ENCODE measurements around the gene CXCL10. TPM values are rescaled to one million over a fixed set of nuclear protein-coding genes. Genes with fewer than 3 reads are reported as not detected.
"Not testable (repeated sequence)": the region's sequence is repeated elsewhere in the genome, so short reads cannot be mapped to it uniquely, and the experiment has no call there.

Gene CXCL10
- total and polyA plus RNA-seq, 9 donors = 0.09 to 1.1 (median 0.19) TPM; not detected in 1

GRCh38 chr4:76055421-76055820, 32.1 kb upstream of the CXCL10 start:
- WGBS (ENCODE audit: insufficient coverage) = no CpG with 5 or more reads among the region's 2 CpGs

GRCh38 chr4:76055016-76055415, 31.7 kb upstream of the CXCL10 start:
- H3K4me3 ChIP-seq (ENCODE audit: low read length) = no peak overlapping the region
- H3K36me3 ChIP-seq (ENCODE audit: control insufficient read depth, insufficient read depth, low read length) = no peaks in the 10 kb centered on the region
- DNase-seq = no peak
- 100% methylated on average over 1 of the region's 2 CpGs for WGBS (ENCODE audit: insufficient coverage)
- no peak overlapping the region for H3K27ac ChIP-seq (ENCODE audit: low read length)
- no peaks in the 10 kb centered on the region for H3K4me1 ChIP-seq (ENCODE audit: control insufficient read depth, insufficient read depth, low read length)
- H3K9me3 ChIP-seq (replicated peaks; ENCODE audit: control insufficient read depth, low read depth, low read length) = no peaks in the 10 kb centered on the region
- H3K27me3 ChIP-seq (ENCODE audit: control insufficient read depth, insufficient read depth, low read length) = no peaks in the 10 kb centered on the region

More at GRCh38 chr4:76055421-76055820, 32.1 kb upstream of the CXCL10 start:
- no peak overlapping the region for H3K27ac ChIP-seq (ENCODE audit: low read length)
- H3K27me3 ChIP-seq (ENCODE audit: control insufficient read depth, insufficient read depth, low read length) = no peaks in the 10 kb centered on the region
- no peak overlapping the region for H3K4me3 ChIP-seq (ENCODE audit: low read length)
- no peaks in the 10 kb centered on the region for H3K36me3 ChIP-seq (ENCODE audit: control insufficient read depth, insufficient read depth, low read length)
- no peak for DNase-seq
- no peaks in the 10 kb centered on the region for H3K4me1 ChIP-seq (ENCODE audit: control insufficient read depth, insufficient read depth, low read length)
- no peaks in the 10 kb centered on the region for H3K9me3 ChIP-seq (replicated peaks; ENCODE audit: control insufficient read depth, low read depth, low read length)

- Histone ChIP-seq H3K4me3 (ENCODE audit: low read length) (no peak overlapping the region), H3K9me3 (replicated peaks; ENCODE audit: control insufficient read depth, low read depth, low read length) (no peaks in the 10 kb centered on the region), H3K4me1 (ENCODE audit: control insufficient read depth, insufficient read depth, low read length) (no peaks in the 10 kb centered on the region), H3K36me3 (ENCODE audit: control insufficient read depth, insufficient read depth, low read length) (no peaks in the 10 kb centered on the region), H3K27me3 (ENCODE audit: control insufficient read depth, insufficient read depth, low read length) (no peaks in the 10 kb centered on the region), H3K27ac (ENCODE audit: low read length) (no peak overlapping the region)
- peak; percentile 34 for DNase-seq
- WGBS (ENCODE audit: insufficient coverage) = 21% methylated on average over 2 of the region's 4 CpGs
Observed at GRCh38 chr4:76053730-76054129, 30.4 kb upstream of the CXCL10 start.

GRCh38 chr4:76050560-76051050, 27.3 kb upstream of the CXCL10 start:
- not testable (repeated sequence) for H3K27ac ChIP-seq (ENCODE audit: low read length); H3K9me3 ChIP-seq (replicated peaks; ENCODE audit: control insufficient read depth, low read depth, low read length); H3K4me3 ChIP-seq (ENCODE audit: low read length); H3K36me3 ChIP-seq (ENCODE audit: control insufficient read depth, insufficient read depth, low read length); DNase-seq; H3K27me3 ChIP-seq (ENCODE audit: control insufficient read depth, insufficient read depth, low read length); H3K4me1 ChIP-seq (ENCODE audit: control insufficient read depth, insufficient read depth, low read length)
- WGBS (ENCODE audit: insufficient coverage) = 93% methylated on average over 21 of the region's 27 CpGs

- H3K36me3 ChIP-seq (ENCODE audit: control insufficient read depth, insufficient read depth, low read length); DNase-seq; H3K9me3 ChIP-seq (replicated peaks; ENCODE audit: control insufficient read depth, low read depth, low read length); H3K27ac ChIP-seq (ENCODE audit: low read length); H3K4me3 ChIP-seq (ENCODE audit: low read length); H3K4me1 ChIP-seq (ENCODE audit: control insufficient read depth, insufficient read depth, low read length); H3K27me3 ChIP-seq (ENCODE audit: control insufficient read depth, insufficient read depth, low read length): not testable (repeated sequence)
- 85% methylated on average over 4 of the region's 17 CpGs for WGBS (ENCODE audit: insufficient coverage)
Observed at GRCh38 chr4:76049860-76050416, 26.6 kb upstream of the CXCL10 start.

GRCh38 chr4:76044686-76045085, 21.4 kb upstream of the CXCL10 start:
- WGBS (ENCODE audit: insufficient coverage) = 73% methylated on average over 2 of the region's 4 CpGs
- DNase-seq; H3K9me3 ChIP-seq (replicated peaks; ENCODE audit: control insufficient read depth, low read depth, low read length); H3K27ac ChIP-seq (ENCODE audit: low read length); H3K4me1 ChIP-seq (ENCODE audit: control insufficient read depth, insufficient read depth, low read length); H3K4me3 ChIP-seq (ENCODE audit: low read length); H3K27me3 ChIP-seq (ENCODE audit: control insufficient read depth, insufficient read depth, low read length); H3K36me3 ChIP-seq (ENCODE audit: control insufficient read depth, insufficient read depth, low read length): not testable (repeated sequence)

GRCh38 chr4:76043306-76043705, 20.0 kb upstream of the CXCL10 start:
- not testable (repeated sequence) for H3K9me3 ChIP-seq (replicated peaks; ENCODE audit: control insufficient read depth, low read depth, low read length); DNase-seq; H3K4me1 ChIP-seq (ENCODE audit: control insufficient read depth, insufficient read depth, low read length); H3K27me3 ChIP-seq (ENCODE audit: control insufficient read depth, insufficient read depth, low read length); H3K27ac ChIP-seq (ENCODE audit: low read length); H3K4me3 ChIP-seq (ENCODE audit: low read length); H3K36me3 ChIP-seq (ENCODE audit: control insufficient read depth, insufficient read depth, low read length)
- WGBS (ENCODE audit: insufficient coverage) = 96% methylated on average over 4 of the region's 18 CpGs

GRCh38 chr4:76042241-76042998, 19.1 kb upstream of the CXCL10 start:
- 67% methylated on average over 1 of the region's 18 CpGs for WGBS (ENCODE audit: insufficient coverage)
- DNase-seq = not testable (repeated sequence)

GRCh38 chr4:76036855-76037254, 13.6 kb upstream of the CXCL10 start:
- Histone ChIP-seq H3K4me1 (ENCODE audit: control insufficient read depth, insufficient read depth, low read length) (no peaks in the 10 kb centered on the region), H3K4me3 (ENCODE audit: low read length) (no peak overlapping the region), H3K36me3 (ENCODE audit: control insufficient read depth, insufficient read depth, low read length) (no peaks in the 10 kb centered on the region), H3K27ac (ENCODE audit: low read length) (no peak overlapping the region), H3K27me3 (ENCODE audit: control insufficient read depth, insufficient read depth, low read length) (no peaks in the 10 kb centered on the region), H3K9me3 (replicated peaks; ENCODE audit: control insufficient read depth, low read depth, low read length) (no peaks in the 10 kb centered on the region)
- 80% methylated on average over 3 of the region's 3 CpGs for WGBS (ENCODE audit: insufficient coverage)
- no peak for DNase-seq

More at GRCh38 chr4:76042241-76042998, 19.1 kb upstream of the CXCL10 start:
- not testable (repeated sequence) for H3K27ac ChIP-seq (ENCODE audit: low read length); H3K4me3 ChIP-seq (ENCODE audit: low read length); H3K36me3 ChIP-seq (ENCODE audit: control insufficient read depth, insufficient read depth, low read length); H3K9me3 ChIP-seq (replicated peaks; ENCODE audit: control insufficient read depth, low read depth, low read length); H3K4me1 ChIP-seq (ENCODE audit: control insufficient read depth, insufficient read depth, low read length); H3K27me3 ChIP-seq (ENCODE audit: control insufficient read depth, insufficient read depth, low read length)

GRCh38 chr4:76035799-76036380, 12.6 kb upstream of the CXCL10 start, which contains the start of gene CXCL11:
Gene CXCL11 (minus strand): TSS chr4:76036070. CDS start chr4:76035987, 83 bp downstream.
- no CpG with 5 or more reads among the region's 2 CpGs for WGBS (ENCODE audit: insufficient coverage)
- no peak for DNase-seq
- no peaks in the 10 kb centered on the region for H3K36me3 ChIP-seq (ENCODE audit: control insufficient read depth, insufficient read depth, low read length)
- H3K4me1 ChIP-seq (ENCODE audit: control insufficient read depth, insufficient read depth, low read length) = no peaks in the 10 kb centered on the region
- H3K27me3 ChIP-seq (ENCODE audit: control insufficient read depth, insufficient read depth, low read length) = no peaks in the 10 kb centered on the region
- no peaks in the 10 kb centered on the region for H3K9me3 ChIP-seq (replicated peaks; ENCODE audit: control insufficient read depth, low read depth, low read length)
- H3K4me3 ChIP-seq (ENCODE audit: low read length) = no peak within 1 kb of the TSS
- no peak within 1 kb of the TSS for H3K27ac ChIP-seq (ENCODE audit: low read length)

Measured in muscle of leg (tissue), 11 donors.